Breast epithelium (tissue), 3 donors: Measurements from ENCODE around the gene CDKL1.

ENCODE experiments used
- POLR2A ChIP-seq: fragments of 450-650 bp; IDR thresholded peaks from one replicate; pipeline ENCODE4 v1.6.1; 2016; ENCODE audit warnings: antibody characterized with exemption, mild to moderate bottlenecking, moderate library complexity
- POLR2AphosphoS5 ChIP-seq, 3 donors: sonication (generic); formaldehyde crosslinking; IDR thresholded peaks; one replicate each; pipeline ENCODE4 v1.6.1; 2017; ENCODE audit warnings: antibody characterized with exemption in 3 of 3
- TF ChIP-seq, protein P1 (sequence below), 3 donors: fragments of 450-650 bp; IDR thresholded peaks; one replicate each; pipeline ENCODE4 v1.5.1; 2016 to 2017; ENCODE audit warnings: antibody characterized with exemption in 3 of 3, mild to moderate bottlenecking in 3 of 3, moderate library complexity in 3 of 3

DNA sequence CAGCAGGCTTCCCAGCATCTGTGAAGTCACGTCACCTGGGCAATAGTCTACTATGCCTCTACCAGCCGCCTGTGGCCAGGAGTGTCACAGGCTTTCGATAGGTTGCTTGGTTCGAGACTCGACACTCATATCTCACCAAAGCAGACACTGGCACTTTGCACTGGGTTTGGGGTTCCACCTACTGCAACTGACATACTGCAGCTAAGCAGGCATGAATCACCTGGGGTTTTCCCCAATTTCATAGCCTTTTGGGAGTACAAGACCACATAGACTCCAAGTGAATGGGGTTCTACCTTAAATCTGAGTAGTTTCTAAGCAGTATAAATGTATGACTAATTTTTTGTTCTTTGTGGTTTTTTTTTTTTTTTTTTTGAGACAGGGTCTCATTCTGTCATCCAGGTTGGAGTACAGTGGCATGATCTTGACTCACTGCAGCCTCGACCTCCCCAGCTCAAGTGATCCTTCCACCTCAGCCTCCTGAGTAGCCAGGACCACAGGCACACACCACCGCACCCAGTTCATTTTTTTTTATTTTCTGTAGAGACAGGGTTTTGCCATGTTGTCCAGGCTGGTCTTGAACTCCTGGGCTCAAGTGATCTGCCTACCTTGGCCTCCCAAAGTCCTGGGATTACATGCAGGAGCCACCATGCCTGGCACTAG, 52.4 kb downstream of the CDKL1 start:
- TF ChIP-seq, protein P1, sequence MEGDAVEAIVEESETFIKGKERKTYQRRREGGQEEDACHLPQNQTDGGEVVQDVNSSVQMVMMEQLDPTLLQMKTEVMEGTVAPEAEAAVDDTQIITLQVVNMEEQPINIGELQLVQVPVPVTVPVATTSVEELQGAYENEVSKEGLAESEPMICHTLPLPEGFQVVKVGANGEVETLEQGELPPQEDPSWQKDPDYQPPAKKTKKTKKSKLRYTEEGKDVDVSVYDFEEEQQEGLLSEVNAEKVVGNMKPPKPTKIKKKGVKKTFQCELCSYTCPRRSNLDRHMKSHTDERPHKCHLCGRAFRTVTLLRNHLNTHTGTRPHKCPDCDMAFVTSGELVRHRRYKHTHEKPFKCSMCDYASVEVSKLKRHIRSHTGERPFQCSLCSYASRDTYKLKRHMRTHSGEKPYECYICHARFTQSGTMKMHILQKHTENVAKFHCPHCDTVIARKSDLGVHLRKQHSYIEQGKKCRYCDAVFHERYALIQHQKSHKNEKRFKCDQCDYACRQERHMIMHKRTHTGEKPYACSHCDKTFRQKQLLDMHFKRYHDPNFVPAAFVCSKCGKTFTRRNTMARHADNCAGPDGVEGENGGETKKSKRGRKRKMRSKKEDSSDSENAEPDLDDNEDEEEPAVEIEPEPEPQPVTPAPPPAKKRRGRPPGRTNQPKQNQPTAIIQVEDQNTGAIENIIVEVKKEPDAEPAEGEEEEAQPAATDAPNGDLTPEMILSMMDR (IDR thresholded peaks at IDR 0.05): no peak
- TF ChIP-seq POLR2A (no peak), POLR2AphosphoS5 (IDR thresholded peaks at IDR 0.05) (no peak)
